A172 (cell line): Measurements from ENCODE around the gene KMT5B. TPM values are rescaled to one million over a fixed set of nuclear protein-coding genes. Genes with fewer than 3 reads are reported as not detected.
A peak's percentile ranks its signal among the peaks of the same experiment; 100 is the strongest.
"Not testable (repeated sequence)": the region's sequence is repeated elsewhere in the genome, so short reads cannot be mapped to it uniquely, and the experiment has no call there.

Experiments used
- DNase-seq: peaks from one replicate; pipeline ENCODE4 v3.0.0-alpha.2; 2015; ENCODE audit warnings: low spot score
- total RNA-seq: library from RNA; depleted of rRNA; stranded (reverse); fragments of >200 nt; shearing (Covaris generic); gene quantifications from 2 replicates; pipeline ENCODE4 v1.2.3, GENCODE V29; 2014; rRNA removed

KMT5B gene
- total RNA-seq: 16.7 and 19.1 TPM in 2 replicates

DNA sequence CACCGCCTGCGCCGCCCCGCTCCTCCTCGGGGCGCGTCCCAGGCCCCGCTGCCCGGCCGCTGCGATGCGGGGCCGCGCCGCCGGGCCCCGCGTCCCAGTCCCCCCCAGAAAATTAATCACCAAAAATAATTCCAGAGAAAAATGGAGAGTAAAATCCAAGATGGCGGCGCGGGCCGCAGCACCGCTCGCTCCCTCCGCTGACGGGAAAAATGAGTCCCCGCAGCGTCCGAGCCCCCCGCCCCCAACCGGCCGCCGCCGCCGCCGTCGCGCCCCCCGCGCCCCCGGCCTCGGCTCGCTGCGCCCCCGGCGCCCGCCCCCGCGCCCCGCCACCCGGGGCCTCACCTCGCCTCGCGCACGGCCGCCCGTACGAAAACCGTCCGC, at the start of gene KMT5B:
Gene KMT5B, minus strand, starts transcription at position 162 of the 381 bp plus-strand sequence. CDS start 23,220 bp downstream, outside the sequence.
- no peak for DNase-seq

DNA sequence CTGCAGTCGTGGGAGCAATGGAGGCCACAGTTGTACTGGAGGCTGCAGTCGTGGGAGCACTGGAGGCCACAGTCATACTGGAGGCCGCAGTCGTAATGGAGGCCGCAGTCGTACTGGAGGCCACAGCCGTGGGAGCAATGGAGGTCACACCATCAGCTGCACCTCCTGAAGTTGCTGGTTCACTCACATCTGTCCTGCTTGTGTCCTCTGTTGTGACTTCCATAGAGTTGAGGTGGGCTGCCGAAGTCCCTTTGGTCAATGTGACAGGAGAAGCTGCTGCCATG, 49.4 kb upstream of the KMT5B start:
- DNase-seq: no peak

- no peak for DNase-seq
Measured at GRCh38 chr11:68261749-68262543, 48.9 kb upstream of the KMT5B start.

GRCh38 chr11:68261006-68261405, 47.9 kb upstream of the KMT5B start:
- no peak for DNase-seq

DNA sequence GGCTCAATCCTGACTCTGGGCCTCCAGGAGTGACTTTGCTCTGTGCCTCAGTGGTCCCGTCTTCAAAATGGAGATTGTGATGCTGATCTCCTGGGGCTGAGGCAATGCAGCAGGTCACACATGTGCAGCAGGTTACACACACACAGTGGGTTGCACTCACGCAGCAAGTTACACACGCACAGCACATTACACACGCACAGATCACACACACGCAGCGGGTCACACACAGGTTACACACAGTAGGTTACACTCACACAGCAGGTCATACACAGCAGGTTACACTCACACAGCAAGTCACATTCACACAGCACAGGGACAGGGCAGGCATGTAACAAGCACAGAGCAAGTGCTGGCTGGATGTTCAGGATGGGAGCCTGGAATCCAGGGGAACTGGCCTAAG, 47.4 kb upstream of the KMT5B start:
- DNase-seq: no peak

DNA sequence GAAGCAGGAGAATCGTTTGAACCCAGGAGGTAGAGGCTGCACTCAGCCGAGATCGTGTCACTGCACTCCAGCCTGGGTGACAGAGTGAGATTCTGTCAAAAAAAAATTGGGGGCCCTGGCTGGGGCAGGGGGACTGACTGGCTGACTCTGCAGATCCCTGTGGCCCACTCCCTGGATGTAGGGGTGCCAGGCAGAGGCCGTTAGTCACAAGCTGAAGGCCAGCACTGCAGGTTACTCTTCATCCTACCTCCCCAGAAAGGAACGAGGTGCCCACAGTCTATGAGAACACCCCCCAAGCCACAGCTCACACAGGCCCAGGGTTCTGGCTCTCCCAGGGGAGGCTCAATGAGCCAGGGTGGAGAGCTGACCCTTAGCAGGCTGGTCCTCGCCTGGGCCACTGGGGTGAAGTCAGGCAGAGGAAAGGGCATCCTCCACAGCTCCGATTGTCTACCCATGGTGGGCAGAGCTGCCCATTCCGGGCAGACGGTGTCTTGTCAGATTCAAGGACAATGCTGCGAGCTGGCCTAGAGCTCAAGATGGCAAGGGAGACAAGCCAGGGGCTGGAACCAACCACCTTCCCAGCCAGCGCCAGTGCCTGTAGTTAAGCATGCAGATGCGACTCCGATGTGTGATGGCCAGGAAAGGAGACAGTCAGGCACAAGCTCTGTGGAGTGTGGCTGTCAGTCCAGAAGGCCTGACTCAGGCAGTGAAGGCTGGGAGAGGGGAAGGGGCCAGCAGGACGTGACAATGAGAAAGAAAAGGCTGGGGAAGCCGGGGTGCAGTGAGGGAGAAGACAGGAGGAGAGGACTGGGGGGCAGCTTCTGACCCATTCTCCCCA, 46.2 kb upstream of the KMT5B start:
- no peak for DNase-seq

- no peak for DNase-seq
Measured at GRCh38 chr11:68258363-68258765, 45.3 kb upstream of the KMT5B start.

DNA sequence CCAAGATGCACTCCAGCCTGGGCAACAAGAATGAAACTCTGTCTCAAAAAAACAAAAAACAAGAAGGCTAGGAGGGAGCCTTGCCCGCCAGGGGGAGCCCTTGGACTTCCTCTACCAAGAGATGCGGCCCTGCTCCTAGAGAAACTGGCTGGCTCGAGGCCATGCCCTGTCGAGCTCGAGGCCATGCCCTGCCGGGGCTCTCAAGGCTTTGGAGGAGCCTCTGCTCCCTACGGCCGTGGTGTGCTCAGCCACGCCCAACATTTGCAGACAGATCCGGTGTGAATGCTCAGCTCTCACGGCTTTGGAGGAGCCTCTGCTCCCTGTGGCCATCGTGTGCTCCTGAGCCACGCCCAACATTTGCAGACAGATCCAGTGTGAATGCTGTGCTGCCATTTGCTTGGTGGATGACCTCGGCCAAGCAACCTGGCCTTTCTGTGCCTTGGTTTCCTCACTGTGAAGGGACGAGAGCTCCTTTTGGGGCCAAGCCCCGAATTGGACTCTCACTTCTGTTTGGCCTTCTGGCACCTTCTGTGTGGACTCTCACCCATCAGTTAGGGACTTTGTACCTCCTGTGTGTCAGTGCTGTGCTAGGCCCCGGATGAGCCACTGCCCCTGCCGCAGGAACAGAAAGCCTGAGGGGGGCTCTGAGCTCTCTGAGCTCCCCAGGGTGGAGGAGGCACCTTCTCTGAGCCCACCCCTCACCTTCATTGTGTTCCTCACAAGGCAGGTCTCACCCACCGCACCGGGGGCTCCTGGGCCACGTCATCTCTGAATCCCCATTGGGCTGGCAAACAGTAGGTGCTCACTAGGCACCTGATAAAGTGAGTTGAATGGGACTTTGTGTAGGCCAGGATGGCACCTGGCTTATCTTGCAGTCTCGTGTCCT, 44.6 kb upstream of the KMT5B start:
- DNase-seq: peak; percentile 94

GRCh38 chr11:68256331-68256741, 43.2 kb upstream of the KMT5B start:
- DNase-seq: peak; percentile 32

DNA sequence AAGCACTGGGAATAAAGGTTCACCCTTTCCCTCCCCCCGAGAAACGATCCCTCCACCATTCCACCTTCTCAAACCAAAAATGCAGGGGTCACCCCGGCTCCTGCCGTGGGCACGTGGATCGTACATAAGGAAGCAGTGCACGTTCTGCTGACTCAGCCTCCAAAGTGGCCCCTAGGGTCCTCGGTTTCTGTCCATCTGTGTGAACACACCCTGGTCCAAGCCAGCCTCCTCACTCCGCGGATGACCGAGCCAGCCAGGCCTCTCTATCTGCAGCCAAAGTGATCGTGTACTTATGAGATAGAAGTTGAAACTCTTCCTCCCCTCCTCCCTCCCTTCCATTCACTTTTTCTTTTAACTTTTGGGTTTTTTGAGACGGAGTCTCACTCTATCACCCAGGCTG, 42.4 kb upstream of the KMT5B start:
- no peak for DNase-seq

- DNase-seq: no peak
Measured at GRCh38 chr11:68254421-68254820, 41.3 kb upstream of the KMT5B start.

DNA sequence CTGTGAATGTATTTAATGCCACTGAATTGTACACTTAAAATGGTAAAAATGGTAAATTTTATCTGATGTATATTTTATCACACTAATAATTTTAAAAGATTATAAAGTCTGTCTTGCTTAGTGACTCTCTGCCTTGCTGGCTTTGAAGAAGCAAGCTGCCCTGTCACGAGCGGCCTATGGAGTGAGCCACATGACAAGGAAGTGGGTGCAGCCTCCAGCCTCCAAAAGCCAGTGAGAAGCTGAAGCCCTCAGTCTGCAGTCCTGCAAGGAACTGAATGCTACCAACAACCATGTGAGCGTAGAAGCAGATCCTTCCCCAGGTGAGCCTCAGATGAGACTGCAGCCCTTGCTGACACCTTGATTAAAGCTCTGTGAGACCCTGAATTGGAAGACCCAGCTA, 38.7 kb upstream of the KMT5B start:
- DNase-seq: no peak

GRCh38 chr11:68244912-68245311, 31.8 kb upstream of the KMT5B start:
- DNase-seq: not testable (repeated sequence)

DNA sequence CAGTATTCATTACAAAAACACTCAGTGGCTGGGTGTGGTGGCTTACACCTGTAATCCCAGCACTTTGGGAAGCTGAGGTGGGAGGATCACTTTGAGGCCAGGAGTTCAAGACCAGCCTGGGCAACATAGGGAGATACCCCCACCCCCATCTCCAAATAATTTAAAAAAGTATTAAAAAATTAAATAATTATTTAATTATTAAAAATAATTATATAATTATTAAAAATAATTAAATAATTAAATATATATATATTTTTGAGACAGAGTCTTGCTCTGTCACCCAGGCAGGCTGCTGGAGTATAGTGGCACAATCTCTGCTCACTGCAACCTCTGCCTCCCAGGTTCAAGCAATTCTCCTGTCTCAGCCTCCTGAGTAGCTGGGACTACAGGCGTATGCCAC, 30.8 kb upstream of the KMT5B start:
- not testable (repeated sequence) for DNase-seq

- no peak for DNase-seq
Measured at GRCh38 chr11:68242616-68243015, 29.5 kb upstream of the KMT5B start.

- no peak for DNase-seq
Measured at GRCh38 chr11:68231621-68232020, 18.5 kb upstream of the KMT5B start.

GRCh38 chr11:68229601-68230000, 16.5 kb upstream of the KMT5B start:
- no peak for DNase-seq

GRCh38 chr11:68226421-68226820, 13.3 kb upstream of the KMT5B start:
- DNase-seq: no peak

DNA sequence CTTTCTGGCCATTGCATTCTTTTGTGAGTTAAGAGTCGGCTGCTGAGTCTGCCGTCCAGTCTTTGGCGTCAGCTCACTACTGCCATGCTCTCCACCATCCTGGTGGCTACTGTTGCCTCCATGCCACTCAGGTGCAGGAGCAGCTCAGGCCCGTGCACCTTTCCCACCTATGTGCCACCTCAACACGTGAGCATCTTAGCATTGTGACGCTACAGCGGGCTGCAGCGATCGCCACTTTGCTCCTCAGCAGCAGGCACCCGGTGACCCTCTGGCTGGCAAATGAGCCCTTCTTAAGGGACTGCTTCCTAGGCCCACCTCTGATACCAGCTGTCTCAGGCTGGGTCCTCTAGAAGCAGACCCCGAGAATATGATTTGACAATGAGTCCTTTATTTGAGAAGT, 11.5 kb upstream of the KMT5B start:
- no peak for DNase-seq

- no peak for DNase-seq
Measured at GRCh38 chr11:68223275-68223674, 10.2 kb upstream of the KMT5B start.

GRCh38 chr11:68221406-68221805, 8.3 kb upstream of the KMT5B start:
- DNase-seq: no peak
